Measurements from ENCODE around the gene MUSK.
"Not testable (repeated sequence)": the region's sequence is repeated elsewhere in the genome, so short reads cannot be mapped to it uniquely, and the experiment has no call there.

Gene MUSK

DNA sequence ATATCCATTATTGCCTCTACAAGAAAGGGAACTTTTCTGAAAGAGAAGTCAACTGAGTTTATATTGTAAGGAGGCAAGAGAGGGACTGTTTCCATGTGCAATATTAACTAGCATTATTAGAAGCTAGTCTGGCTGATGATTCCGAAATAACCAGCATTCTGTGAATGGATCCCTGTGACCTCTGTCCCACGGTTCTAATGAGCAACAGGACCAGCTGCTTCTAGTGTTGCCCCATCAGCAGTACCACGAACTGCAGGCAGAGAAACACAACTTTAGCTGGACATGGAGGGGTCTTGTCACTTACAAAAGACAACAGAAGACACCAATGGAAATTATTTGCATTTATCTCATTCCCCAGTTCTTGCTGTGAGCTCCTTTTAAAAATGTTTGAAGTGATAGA, 95.4 kb downstream of the MUSK start:
- no peak for DNase-seq

DNA sequence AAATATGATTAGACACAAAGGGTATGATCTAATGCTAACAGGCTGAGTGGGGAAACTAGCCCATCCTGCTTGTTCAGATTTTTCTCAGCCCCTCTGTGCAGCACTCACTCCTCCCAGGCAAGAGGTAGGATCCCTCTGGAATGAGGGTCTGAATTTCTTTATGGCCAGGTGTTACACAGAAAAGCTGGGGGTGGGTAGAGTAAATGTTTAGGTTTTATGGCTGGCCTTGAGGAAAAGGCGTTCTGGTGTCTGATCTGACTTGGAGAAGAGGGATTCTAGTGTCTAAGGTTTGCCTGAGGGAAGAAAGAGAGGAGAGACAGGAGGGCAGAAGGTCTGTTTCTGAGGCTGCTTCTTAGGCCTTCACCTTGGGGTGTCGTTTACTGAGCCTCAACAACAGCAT, 97.3 kb downstream of the MUSK start:
- DNase-seq = no peak

DNA sequence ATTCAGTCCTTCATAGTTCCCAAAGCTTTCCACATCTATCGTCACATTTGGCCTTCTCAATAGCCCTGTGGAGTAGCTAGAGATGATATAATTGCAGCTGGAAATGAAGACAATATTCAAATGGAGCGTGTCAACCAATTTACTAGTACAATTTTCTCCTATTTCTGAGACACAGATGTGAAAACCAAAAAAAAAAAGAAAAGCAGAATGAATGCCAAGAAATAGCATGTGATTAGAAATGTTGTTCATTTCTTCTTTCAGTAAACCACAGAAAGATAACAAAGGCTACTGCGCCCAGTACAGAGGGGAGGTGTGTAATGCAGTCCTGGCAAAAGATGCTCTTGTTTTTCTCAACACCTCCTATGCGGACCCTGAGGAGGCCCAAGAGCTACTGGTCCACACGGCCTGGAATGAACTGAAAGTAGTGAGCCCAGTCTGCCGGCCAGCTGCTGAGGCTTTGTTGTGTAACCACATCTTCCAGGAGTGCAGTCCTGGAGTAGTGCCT, 99.0 kb downstream of the MUSK start:
- DNase-seq = no peak

DNA sequence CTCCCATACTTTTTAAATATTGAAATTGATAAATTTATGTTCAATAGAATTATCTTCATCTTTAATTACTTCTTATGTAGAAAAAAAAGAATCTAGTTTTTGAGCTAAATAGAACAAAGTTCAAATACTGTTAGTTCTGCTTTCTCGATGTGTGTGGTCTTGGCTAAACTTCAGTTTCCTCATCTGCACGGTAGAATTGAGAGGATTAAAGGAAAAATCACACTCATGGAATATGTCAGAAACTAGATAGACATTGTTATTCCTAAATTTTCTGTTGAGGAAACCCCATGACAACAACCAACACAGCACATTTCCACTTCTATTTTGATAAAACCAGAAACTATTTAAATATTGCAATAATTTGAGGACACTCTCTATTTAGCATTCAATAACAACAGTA, 100.3 kb downstream of the MUSK start:
- DNase-seq = no peak

DNA sequence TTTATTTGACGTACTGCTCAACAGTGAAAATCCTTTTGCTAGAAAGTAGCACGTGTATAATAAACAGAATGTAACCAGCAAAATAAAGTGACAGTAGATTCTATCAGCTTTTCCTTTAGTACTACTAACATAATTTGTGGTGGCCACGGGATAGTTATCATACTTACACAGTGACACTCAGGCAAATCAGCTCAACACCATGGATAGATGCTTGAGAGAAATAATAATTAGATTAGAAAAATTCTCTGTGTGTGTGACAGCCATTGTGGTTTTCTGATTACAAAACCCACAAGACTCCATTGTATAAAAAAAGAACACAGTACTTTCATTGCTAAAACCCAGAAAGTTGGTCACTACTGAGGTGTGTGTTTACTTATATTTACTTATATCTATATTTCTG, 101.1 kb downstream of the MUSK start:
- no peak for DNase-seq

DNA sequence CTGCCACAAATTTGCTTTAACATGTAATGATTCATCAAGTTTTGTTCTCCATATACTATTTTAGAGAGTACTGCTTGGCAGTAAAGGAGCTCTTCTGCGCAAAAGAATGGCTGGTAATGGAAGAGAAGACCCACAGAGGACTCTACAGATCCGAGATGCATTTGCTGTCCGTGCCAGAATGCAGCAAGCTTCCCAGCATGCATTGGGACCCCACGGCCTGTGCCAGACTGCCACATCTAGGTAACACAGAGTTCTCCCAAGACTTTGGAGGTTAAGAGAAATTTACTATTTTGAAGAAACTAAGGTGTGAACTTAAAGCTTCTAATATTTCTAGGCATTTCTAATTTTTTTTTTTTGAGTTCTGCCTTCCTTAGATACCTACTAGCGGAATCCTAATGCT, 107.1 kb downstream of the MUSK start:
- no peak for DNase-seq

DNA sequence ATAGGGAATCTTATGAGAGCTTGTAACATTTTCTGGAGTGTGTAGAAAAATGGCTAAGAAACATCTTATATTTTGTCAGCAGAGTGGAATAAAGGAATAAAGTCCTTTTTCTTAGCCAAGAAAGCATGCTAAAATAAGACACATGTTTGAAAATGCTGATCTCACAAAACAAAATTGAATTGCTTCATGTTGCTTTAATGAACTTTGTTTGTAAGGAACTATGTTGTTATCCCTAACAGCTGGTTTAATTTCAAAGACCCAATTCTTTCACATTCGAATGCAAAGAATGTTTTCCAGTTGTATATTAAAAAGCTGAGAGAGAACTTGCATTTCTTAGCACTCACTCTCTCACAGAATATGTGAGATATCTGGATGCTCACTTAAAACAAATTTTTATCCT, 107.6 kb downstream of the MUSK start:
- DNase-seq = no peak

DNA sequence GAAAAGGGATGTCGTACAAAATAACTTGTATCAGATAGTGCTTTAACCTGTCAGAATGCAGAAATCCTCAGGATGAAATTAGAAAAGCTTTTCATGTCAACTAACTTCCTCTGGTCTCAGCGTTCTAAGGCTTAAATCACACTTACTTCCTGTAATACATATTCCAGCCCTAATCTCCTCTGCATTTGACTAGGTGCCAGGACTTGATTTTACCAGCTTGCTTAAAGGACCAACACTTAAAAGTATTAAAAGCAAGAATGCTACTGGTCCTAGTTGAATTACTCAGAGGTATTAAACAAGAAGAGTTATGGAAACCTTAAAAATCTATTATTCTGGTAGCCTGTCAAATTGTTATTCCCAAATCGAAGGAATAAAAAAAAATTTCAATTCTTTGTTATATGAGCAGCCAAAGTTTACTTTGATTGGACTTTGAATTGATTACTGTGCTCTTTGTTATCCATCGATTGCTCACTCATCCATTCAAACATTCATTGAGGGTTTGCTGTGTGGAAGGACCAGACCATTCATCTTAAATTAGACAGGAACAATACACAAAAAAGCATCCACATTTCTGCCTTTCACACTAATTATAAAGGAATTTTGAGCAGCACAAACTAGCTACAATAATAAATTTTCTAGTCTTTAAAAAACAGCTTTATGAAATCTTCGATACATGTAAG, 108.7 kb downstream of the MUSK start:
- DNase-seq = no peak

DNA sequence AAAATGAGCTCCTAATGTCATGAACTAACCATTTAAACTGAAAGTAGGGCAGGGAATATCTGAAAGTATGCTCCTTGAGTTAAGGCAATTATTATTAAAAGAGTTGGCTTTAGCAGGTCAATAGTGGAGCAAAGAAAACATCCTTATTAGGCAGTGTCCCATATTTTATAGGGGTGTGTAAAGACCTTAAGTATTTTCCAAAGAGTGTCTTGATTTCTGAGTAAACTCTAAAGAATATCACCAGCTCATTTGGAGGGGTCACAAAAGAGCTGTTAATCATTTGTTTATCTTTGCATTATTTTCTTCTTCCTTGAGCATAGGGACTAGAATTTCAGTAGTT, 109.3 kb downstream of the MUSK start:
- DNase-seq = no peak

DNA sequence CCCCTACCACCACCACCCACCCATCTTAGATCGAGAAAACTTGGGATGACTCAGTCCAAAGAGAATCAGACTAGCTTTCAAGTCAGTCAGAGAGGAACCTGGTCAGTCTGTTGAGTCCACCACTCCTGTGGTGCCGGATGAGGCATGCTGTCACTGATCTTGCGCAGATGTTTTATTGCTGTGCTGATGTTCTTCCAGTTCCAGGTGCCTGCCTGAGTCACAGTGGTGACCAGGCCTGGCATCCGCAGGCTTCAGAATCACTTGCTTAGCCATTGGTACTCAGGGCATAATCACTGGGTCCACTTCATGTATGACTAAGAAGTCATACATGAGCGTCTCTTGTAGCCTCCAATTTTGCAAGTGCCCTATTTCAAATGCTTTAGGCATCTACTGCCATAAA, 114.1 kb downstream of the MUSK start:
- no peak for DNase-seq

DNA sequence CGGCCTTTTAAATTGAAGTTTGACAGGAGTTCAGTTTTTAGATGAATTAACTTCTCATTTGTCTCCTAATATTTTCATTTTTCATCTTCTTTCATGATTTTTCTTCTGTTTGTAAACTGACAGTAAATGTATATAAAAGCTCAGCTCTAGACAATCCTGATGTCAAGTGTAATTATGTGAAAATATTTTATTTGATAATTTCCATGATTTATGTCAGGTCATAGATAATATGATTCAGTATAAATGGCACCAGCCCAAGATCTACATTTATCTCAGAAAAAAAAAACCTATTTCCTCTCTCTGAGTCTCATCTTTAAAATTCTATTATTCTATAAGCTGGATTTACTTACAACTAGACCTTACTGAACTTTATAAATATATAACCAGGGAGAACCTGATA, 115.7 kb downstream of the MUSK start:
- no peak for DNase-seq

DNA sequence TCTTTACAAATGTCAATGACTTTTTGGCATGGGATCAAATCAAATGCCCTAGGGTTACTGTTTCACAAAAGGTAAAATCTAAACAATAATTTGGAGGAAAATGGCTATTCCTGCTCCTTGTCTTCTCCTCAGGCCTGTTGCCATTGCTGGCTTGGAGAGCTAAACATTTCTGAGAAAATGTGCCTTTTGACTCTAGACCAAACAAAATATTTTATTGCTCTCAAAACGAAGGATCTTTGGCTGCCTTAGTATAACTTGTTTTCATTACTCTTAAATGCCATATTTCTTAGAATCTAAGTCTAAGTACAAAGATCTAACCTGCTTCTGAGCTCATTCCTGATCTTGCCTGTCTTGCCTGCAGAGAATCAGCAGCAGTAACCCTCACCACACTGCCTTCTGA, 116.6 kb downstream of the MUSK start:
- no peak for DNase-seq

DNA sequence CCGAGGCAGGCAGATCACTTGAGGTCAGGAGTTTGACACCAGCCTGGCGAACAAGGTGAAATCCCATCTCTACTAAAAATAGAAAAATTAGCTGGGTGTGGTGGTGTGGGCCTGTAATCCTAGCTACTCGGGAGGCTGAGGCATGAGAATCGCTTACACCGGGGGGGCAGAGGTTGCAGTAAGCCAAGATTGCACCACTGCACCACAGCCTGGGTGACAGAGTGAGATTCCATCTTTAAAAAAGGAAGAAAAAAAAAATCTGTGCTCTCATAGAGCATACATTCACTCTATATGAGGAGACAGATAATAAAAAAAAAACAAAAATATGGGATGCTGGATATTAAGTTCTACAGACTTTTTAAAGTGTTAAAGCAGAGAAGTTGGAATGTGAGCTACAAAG, 119.8 kb downstream of the MUSK start:
- not testable (repeated sequence) for DNase-seq

DNA sequence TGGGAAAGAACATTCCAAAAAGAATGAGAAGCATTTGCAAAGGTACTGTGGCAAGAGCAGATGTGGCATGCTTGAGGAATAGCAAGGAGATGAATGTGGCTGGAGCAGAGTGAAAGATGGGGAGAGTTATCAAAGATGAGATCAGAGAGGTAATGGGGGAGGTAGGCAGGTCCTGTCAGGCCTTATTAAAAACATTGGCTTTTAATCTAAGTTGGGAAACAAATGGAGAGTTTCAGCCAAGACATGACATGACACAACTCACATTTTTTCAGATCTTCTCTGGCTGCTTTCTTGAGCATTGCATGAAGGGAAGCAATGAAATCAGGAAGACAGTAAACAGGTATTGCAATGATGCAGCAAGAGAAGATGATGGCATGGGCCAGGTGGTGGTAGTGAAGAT, 120.3 kb downstream of the MUSK start:
- no peak for DNase-seq

DNA sequence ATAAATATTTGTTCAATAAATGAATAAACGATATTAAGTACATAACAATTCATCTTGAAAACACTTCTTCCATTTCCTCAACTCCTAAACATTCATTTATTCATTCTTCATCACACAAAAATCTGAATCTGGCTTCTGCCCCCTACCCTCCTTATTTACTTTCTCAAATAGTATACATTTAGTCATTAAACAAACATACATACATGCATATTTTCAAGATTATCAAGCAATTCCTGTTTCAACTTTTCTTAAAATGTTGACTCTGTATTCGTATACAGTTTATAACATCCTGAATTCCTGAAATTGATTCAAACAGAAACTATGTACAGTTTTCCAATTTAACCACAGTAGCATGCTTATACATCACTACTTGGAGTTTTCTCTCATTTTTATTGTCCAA, 129.0 kb downstream of the MUSK start:
- DNase-seq = no peak

DNA sequence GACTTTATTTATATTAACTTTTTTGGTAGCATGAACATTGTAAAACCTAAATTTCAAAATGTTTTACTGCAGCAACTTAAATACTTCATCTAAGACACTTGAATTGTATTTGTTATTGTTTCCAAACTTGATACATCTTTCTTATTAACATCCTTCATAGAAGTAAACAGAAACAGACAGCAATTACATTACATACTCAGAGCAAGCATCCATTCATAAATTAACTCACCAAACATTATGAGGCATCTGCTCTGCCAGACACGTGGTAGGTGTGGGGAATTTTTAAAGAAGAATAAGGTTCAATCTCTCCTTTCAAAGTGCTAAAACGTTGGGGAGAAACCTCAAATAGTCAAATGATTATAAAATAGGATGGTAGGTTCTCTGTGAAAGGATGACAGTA, 130.8 kb downstream of the MUSK start:
- DNase-seq = no peak

DNA sequence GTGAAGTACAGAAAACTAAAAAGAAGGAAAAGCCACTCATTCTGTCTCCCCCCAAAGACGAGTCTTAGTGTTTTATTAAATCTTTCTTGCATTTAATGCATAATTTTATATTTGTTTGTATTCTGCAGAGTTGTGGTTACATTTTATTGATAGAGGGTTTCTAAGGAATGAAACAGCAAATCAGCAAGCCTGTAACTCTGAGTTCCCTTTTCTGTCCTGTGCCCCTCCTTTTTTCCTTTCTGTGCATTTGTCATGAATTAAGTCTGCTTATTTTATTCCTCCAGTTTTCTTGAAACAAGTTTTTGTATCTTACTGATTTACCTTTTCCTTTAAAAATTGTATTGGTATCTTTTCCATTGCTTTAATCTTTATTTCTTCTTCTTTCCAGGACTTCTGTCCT, 132.8 kb downstream of the MUSK start:
- DNase-seq = no peak

DNA sequence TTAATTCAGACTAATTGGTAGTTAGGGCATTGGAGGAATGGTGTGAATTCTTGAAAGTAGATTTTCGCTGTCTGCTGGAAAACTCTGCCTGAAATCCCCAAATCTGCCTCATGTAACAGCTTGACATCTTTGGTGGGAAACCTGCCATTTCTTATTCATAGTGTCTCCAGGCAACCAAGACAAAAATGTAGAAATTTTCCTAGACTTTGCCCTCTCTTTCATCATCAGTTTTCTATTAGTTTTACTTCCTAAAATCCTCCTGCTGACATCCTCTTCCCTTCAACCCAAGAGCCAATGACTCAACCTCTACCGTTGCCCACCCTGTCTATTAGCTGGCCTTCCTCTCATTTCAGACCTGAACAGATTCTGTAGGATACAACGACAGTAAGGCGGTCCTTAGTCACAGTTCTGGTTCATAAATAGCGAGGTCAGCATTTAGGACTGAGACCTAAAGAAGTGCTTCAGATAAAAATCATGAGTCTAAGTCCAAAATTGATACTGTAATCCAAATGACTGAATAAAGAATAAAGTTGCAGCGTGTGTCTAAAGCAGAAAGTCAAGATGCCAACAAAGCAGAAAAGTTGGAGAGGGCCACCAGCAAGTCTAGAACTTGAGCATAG, 133.9 kb downstream of the MUSK start:
- DNase-seq = no peak

DNA sequence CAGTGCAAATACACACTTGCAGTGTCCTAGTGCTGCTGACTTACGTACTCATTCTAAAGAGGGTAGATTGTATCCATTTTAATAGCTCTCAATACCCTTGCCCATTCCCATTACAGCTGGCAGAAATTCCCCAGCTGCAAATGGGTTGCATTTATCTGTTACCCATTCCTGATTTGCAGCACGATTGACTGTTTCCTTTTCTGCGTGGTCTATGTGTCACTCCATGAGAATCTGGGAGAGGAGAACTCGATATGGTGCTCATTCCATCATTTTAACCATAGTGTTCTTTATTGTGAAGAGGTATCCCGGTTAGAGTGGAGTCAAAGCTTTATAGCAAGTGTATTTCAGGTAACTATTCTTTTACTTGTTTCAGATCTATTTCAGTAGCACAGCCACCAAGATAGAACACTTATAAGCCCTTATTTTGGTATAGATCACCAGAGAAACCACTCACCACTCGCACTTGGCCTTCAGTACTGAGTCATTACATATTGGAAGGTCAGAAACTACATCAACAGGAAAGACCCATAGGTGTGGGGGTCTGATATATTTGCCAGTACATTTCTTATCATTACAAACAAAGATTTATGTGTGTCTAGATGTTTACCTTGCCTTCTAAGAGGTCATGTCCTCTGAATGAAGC, 139.5 kb downstream of the MUSK start:
- no peak for DNase-seq

DNA sequence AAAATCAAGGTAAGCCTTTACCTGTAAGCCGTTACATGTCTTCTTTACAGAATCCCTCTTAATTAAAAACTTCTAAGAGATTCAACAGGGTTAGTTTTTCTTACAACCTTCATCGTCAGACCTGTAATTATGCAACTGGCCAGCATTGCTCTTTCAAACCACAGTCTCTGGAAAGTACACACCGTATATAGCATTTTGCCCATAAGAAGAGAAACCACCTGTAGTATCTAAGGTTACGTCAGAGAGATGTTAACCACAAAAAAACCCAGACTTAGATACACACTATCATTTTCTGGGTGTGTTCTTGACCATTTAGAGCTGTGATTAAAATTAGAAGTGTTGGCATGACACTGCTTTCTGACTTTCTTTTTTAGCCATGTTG, 140.0 kb downstream of the MUSK start:
- no peak for DNase-seq

DNA sequence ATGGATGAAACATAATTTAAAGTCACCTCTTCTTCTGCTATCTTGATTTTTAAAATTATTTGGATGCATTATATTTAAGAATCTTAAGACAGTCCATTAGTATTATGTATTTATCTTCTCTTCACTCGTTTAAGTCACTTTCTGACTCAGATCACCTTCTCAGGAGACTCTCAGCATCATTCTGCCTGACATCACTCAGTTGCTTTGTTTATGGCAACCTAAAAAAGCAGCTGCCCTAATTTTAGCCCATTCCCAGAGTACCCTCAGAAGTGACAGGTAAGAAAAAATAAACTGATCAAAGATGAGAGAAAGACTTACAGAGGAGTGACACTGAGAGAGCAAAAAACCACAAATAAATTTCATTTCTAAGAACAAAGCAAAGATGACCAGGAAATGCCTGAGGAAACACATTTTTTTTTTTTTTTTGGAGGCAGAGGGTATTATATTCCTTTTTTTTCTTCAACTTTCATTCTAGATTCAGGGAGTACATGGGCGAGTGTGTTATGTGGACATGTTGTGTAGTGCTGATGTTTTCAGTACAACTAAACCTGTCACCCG, 140.5 kb downstream of the MUSK start:
- no peak for DNase-seq

DNA sequence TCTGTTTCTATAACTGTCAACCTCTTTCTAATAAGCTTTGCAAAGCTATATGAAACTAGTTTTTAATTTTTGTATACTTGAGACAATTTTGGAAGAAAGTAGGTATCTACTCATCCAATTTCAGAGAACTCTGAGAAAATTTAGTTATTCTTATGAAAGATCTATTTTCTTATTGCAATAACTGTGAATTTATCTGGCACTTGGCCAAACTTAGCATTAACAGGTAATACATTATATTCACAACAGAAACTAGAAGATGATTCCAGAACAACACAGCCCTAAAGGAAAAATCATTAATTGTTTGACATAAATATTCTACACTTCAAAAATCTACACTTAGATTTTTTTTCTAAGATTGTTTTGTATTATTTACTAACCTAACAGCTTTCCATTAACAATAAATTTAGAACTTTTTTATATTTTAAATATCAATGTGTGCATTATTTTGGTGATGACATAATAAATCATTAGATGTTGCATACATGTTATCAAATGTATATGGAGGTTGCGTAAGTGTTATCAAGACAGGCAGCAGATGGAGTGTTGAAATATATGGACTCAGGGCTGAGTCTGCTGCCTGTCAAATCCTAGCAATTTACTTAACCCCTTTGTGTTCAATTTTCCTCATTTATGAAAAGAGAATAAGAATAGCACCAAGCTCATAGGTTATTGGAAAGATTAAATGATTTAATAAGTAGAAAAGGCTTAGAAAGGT, 141.8 kb downstream of the MUSK start:
- DNase-seq = no peak

DNA sequence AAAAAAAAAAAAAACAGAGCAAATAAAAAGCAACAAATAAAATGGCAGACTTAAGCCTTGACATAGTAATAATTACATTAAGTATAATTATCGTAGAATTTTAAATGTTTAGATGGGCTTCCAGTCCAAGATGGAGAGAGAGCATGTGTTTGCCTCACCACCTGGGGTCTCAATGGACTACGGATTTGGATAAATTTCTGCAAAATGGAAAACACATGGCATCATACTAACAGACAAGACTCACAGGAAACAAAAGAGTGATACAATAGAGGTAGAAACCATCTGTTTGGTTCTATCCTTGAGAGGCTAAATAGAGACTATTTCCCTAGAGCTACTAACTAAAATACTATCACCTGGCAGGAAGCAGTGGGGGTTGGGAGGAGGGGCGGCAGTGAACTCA, 144.3 kb downstream of the MUSK start:
- no peak for DNase-seq

DNA sequence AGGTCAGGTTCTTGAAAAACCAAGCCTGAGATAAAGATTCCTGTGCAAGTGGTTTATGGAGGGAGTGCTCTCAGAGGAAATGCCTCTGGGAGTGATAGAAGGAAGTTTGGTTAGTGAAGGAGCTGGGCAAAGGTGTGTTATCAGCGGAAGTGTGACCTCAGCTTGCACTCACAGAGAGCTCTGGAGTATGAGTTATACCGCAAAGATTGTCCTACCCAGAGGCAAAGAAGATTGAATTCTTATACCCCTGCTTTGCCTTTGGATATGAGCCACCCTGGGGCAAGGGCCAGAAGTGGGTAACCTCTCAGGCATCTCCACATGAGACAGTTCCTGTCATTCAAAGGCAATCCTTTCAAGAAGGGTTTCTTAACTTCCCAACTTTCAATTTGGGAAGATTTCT, 145.6 kb downstream of the MUSK start:
- no peak for DNase-seq
